HG03159 (cell line): ENCODE data around the gene RICTOR.
"Not testable (repeated sequence)": the region's sequence is repeated elsewhere in the genome, so short reads cannot be mapped to it uniquely, and the experiment has no call there.

Experiments
- ATAC-seq: cut with Tn5 transposase; IDR thresholded peaks from one replicate; pipeline ENCODE4 v1.9.1; 2021; ENCODE audit warnings: mild to moderate bottlenecking, moderate library complexity; ENCODE audit not compliant: unreplicated experiment

The RICTOR gene

DNA sequence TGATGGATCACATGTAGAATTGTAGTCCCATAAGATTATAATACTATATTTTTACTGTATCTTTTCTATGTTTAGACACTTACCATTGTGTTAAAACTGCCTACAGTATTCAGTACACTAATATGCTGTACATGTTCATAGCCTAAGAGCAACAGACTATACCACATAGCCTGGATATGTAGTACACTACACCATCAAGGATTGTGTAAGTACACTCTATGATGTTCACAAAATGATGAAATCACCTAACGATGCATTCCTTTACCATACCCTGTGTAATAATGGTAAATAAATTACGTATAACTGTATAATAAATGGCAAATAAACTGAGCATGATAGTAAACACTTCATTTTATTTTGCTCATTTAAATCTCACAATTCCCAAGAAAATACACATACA lies 60.3 kb downstream of the RICTOR start:
- no peak for ATAC-seq

DNA sequence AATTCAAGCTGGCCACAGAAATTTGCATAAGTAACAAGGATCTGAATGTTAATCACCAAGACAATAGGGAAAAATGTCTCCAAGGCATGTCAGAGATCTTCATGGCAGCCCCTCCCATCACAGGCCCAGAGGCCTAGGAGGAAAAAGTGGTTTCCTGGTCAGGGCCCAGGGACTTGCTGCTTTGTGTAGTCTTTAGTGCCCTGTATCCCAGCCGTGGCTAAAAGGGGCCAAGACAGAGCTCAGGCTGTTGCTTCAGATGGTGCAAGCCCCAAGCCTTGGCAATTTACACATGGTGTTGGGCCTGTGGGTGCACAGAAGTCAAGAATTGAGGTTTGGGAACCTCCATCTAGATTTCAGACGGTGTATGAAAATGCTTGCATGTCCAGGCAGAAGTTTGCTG lies 63.2 kb downstream of the RICTOR start:
- not testable (repeated sequence) for ATAC-seq

DNA sequence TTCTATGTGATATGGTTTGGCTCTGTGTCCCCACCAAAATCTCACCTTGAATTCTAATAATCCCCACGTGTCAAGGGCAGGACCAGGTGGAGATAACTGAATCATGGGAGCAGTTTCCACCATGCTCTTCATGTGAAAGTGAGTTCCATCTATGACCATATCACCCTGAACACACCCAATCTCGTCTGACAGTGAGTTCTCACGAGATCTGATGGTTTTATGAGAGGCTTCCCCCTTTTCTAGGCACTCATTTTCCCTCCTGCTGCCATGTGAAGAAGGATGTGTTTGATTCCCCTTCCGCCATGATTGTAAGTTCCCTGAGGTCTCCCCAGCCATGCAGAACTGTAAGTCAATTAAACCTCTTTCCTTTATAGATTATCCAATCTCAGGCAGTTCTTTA lies 64.2 kb downstream of the RICTOR start:
- no peak for ATAC-seq

DNA sequence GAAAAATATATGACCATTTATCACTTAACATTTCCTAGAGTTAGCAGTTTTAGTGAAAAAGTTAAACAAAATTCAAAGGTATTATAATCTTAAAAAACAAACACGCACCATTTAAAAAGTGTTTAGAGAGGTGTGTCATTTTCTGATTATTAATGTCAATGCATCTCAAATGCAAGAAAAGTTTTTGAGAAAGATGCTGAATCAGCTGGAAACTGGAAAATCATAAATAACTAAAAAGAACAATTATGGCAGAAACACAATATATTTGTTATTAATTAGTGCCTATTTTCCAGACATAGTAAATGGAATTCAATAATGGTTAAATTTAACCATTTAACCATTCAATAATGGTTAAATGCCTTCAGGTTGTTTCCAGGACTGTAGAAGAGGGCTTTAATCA lies 64.9 kb downstream of the RICTOR start:
- no peak for ATAC-seq

DNA sequence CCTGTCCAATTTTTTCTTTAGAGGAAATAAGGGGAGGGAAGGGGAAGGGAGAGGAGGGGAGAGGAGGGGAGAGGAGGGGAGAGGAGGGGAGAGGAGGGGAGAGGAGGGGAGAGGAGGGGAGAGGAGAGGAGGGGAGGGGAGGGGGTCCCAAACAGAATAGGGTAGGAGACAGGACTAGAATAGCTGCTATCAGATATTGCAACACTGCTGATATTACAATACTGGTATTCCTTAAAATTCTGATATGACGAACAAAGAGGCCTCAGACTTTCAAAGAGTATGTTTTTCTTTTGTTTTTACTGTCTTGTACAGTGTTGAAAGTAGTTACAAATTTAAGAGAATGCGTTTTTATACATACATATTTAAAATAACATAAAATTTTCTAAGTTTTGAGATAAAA lies 67.5 kb downstream of the RICTOR start:
- ATAC-seq = no peak

DNA sequence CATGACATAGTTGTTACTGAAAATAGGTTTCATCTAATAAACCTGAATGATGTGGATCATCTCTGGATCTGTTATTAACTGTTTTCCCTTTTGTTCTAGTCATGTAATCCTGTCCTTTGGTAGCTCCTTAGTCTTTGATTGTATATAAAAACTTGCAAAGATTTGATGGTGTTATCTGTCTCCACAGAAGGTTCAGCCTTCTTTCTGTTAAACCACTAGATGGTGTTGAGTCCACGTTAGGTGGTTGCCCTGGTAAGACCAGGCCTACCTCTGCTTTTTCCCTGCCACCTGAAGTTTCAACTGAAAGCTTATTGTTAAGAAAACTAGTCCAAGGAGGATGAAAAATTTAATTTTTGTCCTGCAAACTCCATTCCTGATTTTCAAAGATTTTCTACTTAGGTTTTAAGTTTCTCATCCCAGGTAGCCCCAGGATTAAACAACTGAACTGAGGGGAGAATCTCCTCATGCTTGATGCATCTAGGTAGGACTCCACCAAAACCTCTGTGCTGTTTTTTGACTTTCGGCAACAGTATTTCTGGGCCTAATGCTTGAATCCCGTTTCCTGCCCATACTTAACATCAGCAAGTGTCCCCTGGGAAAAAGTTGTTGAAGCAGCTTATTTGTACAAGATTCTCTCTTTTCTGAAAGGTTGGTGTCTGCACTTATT lies 68.5 kb downstream of the RICTOR start:
- ATAC-seq = no peak

DNA sequence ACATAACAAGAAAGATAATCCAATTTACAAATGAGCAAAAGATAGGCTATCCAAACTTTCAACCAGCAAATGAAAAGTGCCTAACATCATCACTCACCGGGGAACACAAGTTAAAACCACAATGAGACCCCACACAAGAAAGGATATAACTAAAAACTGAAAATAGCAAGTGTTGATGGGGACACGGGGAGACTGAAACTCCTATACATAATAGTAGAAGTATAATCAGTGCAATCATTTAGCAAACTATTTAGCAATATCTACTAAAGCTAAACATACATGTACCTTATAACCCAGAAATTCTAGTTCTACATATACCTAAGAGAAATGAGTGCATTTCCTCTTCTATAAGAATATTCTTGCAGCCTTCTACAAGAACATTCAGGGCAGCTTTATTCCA lies 72.5 kb downstream of the RICTOR start:
- no peak for ATAC-seq

DNA sequence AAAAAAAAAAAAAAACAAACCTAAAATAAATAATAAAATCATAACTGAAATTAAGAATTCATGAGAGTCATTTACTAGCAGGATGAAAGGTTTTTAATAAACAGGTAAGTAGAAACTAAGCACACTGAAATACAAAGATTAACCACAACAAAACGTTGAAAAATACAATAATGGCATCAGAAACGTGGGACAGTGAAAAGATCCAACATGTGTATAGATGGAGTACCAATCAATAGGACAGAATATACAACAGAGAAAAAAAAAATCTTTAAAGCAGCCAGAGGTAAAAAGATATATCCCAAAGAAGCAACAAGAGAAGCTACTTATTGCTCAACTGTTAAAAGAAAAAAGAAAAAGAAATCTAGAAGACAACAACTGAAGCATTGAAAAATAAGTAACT lies 75.2 kb downstream of the RICTOR start:
- no peak for ATAC-seq

DNA sequence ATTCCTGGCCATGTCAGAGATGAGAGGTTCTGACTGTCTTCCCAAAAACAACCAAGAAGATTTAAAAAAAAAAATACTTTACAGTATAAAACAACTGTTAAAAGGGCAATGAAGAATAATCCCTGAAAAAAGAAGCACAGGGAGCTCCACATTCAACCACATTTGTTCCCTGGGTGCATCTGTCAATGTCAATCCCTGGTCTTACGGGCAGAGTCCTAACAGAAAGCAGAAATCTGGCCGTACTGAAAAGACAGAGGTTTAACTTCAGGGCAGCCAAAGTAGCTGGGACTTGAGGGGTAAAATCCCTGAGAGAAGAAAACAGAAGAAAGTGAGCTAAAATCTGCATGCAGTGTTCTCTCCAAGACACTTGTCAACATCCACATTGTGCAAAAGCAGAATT lies 76.6 kb downstream of the RICTOR start:
- ATAC-seq = no peak

DNA sequence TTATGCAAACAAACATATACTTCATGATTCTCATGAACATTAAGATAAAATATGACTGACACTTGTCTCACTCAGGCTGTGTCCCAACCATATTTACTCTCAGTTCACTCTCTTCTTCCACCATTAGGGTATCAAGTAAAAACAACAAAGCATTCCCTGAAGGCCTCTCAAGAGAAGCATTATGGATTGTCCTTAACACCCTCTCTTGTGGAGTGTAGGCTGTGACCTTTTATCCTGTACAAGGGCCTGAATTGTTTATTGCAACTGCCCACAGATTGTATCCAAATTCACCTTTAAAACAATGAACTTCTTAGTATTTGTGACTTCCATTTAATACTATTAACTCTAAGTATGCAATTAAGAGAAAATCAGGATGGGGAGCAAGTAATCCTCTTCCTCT lies 78.1 kb downstream of the RICTOR start:
- no peak for ATAC-seq

DNA sequence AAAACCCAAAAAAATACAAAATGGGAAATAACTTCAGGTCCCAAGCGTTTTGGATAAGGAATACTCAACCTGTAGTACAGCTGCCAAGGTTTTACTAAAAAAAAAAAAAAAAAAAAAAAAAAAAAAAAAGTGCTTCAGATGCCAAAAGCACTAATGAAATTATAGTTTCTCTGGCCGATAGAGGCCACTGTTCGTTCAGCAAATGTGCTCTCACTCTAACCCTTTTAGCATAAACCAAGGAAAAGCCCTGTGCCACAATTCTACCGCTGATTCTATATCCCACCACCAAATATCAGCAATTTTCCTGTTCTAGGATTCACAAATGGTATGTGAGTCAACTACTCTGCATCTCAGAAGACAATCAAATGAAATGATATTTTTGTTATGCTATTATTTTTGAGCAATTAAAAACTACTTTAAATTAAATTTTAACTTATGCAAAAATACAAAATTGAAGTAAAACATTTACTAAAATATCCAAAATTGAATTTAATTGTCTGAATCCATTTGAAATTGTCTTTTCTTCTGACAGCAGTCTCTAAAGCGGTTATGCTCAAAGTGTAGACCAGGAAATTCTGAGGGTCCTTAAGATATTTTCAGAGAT lies 79.8 kb downstream of the RICTOR start:
- no peak for ATAC-seq

DNA sequence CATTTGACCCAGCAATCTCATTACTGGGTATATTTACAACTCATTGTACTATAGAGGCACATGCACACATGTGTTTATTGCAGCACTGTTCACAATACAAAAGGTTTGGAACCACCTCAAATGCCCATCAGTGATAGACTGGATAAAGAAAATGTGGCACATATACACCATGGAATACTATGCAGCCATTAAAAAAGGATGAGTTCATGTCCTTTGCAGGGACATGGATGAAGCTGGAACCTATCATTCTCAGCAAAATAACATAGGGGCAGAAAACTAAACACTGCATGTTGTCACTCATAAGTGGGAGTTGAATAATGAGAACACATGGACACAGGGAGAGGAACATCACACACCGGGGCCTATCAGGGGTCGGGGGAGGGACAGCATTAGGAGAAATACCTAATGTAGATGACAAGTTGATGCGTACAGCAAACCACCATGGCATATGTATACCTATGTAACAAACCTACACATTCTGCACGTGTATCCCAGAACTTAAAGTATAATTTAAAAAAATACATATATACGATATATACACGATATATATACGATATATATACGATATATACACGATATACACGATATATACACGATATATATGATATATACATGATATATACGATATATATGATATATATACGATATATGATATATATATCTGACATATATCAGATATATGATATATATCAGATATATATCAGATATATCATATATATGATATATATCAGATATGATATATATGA lies 84.1 kb downstream of the RICTOR start:
- ATAC-seq = not testable (repeated sequence)

DNA sequence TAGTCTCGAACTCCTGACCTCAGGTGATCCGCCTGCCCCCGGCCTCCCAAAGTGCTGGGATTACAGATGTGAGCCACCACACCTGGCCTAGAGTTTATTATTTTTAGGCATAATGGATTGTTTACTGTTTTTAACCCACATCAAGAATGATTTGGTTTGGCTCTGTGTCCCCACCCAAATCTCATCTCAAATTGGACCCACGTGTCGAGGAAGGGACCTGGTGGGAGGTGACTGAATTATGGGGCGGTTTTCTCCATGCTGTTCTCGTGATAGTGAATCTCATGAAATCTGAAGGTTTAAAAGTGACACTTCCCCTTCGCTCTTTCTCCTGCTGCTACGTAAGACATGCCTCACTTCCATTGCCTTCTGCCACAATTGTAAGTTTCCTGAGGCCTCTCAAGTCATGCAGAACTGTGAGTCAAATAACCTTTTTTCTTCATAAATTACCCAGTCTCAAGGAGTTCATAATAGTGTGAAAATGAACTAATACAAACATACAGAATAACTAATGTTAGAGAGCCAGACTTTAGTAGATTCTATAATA lies 88.2 kb downstream of the RICTOR start:
- ATAC-seq = no peak

DNA sequence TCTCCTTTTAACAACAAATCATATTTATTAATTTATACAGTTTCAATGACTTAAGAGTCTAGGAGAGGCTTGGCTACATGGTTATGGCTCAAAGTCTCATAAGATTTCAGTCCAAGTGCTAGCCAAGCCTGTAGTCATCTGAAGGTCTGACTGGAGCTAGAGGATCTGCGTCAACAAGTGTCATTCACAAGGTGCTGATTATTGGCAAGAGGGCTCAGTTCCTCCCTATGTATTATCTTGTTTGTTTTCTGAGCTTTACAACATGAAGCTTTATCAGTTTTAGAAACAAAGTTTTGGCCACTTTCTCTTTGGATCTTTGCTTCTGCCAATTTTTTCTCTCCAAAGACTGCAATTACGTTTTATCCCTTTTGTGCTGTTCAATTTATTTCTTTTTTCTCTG lies 94.7 kb downstream of the RICTOR start:
- no peak for ATAC-seq

DNA sequence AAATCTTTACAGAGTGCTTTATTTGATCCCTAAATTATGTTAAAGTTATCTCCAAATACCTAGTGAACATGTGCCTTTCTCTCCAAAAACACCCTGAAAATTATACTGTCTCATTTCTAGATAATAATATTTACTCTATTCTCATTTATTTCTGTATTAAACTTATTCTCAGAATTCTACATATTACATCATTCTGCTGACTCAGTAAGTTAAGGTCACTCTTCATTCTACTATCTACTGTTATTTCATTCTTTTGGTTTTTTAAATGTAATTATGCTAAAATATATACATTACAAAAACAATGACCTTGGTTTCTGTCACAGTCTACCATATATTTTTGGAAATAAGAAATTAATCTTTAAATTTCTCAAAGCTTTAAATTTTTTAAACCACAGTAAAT lies 96.2 kb downstream of the RICTOR start:
- no peak for ATAC-seq

DNA sequence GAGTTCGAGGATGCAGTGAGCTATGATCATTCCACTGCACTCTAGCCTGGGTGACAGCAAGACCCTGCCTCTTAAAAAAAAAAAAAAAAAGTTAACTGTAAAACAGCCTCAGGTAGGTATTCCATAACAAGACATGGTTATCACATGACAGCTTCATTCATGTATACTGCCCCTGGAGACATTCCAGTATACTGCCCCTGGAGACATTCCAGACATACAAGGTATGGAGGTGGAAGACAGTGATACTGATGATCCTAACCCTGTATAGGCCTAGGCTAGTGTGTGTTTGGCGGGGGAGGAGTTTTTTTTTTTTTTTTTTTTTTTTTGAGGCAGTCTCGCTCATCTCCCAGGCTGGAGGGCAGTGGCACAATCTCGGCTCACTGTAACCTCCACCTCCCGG lies 105.5 kb downstream of the RICTOR start:
- ATAC-seq = no peak

DNA sequence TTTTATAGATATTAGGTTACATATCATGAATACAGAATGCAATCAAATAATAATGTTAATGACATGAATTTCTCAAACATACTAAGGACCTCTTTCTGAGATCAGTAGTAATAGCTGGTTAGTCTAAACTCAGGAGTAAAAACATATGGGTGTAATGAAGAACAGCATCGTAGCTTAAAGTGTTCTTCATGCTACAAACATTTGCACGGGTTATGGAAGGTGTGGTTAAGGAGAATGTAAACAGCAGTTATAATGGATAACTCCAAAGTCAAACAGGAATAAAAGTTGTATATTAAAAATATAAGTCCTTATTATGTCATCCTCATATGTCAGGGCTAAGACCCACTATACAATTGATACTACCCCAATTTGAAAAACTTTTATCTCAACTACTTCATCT lies 112.5 kb downstream of the RICTOR start:
- no peak for ATAC-seq

DNA sequence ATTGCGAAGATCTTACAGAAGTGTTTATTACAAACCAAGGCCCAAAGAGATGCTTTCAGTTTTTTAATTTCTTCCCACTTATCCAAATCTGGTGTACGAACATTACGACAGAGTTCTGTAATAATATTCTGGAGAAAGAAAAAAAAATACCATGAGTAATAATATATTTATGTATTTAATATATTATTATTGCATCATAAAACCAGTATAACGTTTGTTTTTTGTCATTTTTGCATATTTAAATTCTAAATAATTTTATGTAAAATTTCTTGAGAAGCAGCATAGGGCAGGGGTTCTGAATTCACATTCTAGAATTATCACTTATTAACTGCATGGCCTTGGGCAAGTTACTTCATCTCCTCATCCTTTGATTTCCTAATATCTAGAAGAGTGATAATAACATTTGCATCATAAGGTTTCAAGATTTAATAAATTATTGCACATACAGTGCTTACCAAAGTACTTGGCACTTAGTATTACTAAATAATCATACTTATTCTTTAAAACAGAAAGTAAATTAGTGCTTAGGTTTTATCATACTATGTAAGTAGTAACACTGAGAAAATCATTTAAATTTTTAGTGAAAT lies 120.7 kb downstream of the RICTOR start:
- no peak for ATAC-seq

DNA sequence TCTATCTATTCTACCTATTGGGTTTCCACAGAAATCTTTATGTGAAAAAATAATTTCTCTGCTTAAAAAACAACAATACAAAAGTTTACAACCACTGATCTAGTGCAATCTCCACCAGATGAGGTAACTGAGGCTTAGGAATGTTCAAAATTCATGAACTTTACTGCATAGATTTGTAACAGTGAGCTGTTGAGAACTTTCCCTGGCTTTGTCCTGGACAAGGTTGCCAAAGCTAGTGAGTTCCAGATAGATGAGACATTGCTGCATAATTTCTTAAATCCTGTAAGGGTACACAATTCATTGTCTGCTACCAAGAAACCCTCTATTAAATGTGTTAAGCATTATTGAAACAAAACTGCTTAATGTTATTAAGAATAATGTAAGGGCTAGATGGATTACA lies 125.7 kb downstream of the RICTOR start:
- ATAC-seq = no peak

DNA sequence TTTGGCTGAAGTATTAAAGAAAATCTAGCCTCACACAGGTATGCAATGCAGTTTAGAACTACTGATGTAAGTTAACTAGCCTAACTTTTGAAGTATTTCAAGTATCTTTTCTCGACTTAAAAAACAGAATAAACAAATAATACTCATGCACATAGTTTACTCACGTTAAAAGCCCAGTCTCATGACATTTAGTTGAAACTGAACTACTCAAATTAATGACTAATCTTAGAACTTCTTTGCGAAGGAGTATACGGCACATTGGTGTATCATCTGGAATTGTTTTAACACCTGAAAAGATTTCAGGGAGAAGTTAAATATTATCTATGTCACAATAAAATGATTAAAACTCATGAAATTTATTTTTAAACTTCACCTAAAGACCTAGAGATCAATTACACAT lies 129.9 kb downstream of the RICTOR start:
- ATAC-seq = no peak

DNA sequence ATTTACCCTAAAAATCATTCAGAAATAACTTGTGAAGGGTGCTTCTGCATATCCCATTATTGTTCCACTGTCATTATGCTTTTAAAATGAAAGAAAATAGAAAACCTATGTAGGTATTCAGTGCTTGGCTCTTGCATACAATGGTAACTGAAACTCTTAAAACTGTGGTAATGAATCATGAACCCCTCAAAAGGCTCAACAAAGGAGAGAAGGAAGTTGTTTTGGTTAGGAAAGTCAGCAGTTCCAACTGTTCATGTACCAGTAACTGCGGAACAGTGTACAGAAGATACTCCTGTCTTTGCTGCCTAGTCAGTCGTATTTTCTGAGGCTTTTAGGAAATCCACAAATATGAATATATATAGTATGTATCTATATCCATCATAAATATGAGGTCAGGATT lies 132.3 kb downstream of the RICTOR start:
- ATAC-seq = no peak
